SK-N-DZ (cell line): ENCODE data around the gene ZBTB7C.
"Not testable (repeated sequence)": the region's sequence is repeated elsewhere in the genome, so short reads cannot be mapped to it uniquely, and the experiment has no call there.

ENCODE experiments used
- DNase-seq: peaks from one replicate; pipeline ENCODE4 v3.0.0-alpha.2; 2015; ENCODE audit warnings: low spot score

Gene ZBTB7C

GRCh38 chr18:48303883-48304282, 105.3 kb downstream of the ZBTB7C start:
- DNase-seq = no peak

GRCh38 chr18:48302736-48303135, 106.4 kb downstream of the ZBTB7C start:
- DNase-seq = no peak

GRCh38 chr18:48300463-48300961, 108.7 kb downstream of the ZBTB7C start:
- no peak for DNase-seq

GRCh38 chr18:48297139-48297538, 112.0 kb downstream of the ZBTB7C start:
- no peak for DNase-seq

- no peak for DNase-seq
These were observed 112.6 kb downstream of the ZBTB7C start for GRCh38 chr18:48296581-48296980.

- DNase-seq = no peak
These were observed 113.4 kb downstream of the ZBTB7C start for GRCh38 chr18:48295586-48296311.

- no peak for DNase-seq
These were observed 114.1 kb downstream of the ZBTB7C start for GRCh38 chr18:48294899-48295585.

GRCh38 chr18:48293954-48294898, 115.0 kb downstream of the ZBTB7C start:
- no peak for DNase-seq

- DNase-seq = no peak
These were observed 116.3 kb downstream of the ZBTB7C start for GRCh38 chr18:48292782-48293424.

- DNase-seq = no peak
These were observed 117.0 kb downstream of the ZBTB7C start for GRCh38 chr18:48292229-48292628.

- DNase-seq = no peak
These were observed 118.8 kb downstream of the ZBTB7C start for GRCh38 chr18:48290162-48290926.

GRCh38 chr18:48284743-48285142, 124.4 kb downstream of the ZBTB7C start:
- no peak for DNase-seq

GRCh38 chr18:48284011-48284410, 125.2 kb downstream of the ZBTB7C start:
- DNase-seq = not testable (repeated sequence)

GRCh38 chr18:48281460-48281859, 127.7 kb downstream of the ZBTB7C start:
- not testable (repeated sequence) for DNase-seq

- no peak for DNase-seq
These were observed 129.9 kb downstream of the ZBTB7C start for GRCh38 chr18:48279312-48279711.

- no peak for DNase-seq
These were observed 131.1 kb downstream of the ZBTB7C start for GRCh38 chr18:48278081-48278480.

GRCh38 chr18:48274301-48274700, 134.9 kb downstream of the ZBTB7C start:
- DNase-seq = no peak

- no peak for DNase-seq
These were observed 138.3 kb downstream of the ZBTB7C start for GRCh38 chr18:48270929-48271328.

- DNase-seq = no peak
These were observed 143.9 kb downstream of the ZBTB7C start for GRCh38 chr18:48265328-48265727.
